ENCODE measurements around the gene HTT.

The HTT gene

DNA sequence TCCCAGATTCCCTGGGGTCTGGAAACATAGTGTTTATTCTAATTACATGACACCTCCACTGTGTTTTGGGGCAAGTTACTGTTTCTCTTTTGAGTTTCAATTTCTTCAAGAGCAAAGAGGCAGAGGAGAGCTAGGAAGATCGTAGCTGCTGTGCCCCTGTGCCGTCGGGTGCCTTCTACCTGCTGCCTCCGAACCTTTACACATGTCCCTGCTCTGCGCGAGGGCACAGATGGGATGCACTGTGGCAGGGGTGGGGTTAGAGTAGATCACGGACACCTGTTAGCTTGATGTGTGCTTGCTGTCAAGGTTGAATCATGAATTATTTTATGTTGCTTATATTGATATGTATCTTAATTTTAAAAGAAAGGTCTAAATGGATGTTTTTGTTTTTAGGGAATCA, 103.4 kb downstream of the HTT start:
- DNase-seq, result no peak

- DNase-seq, result no peak
These were observed 103.9 kb downstream of the HTT start for GRCh38 chr4:3178351-3178750.

DNA sequence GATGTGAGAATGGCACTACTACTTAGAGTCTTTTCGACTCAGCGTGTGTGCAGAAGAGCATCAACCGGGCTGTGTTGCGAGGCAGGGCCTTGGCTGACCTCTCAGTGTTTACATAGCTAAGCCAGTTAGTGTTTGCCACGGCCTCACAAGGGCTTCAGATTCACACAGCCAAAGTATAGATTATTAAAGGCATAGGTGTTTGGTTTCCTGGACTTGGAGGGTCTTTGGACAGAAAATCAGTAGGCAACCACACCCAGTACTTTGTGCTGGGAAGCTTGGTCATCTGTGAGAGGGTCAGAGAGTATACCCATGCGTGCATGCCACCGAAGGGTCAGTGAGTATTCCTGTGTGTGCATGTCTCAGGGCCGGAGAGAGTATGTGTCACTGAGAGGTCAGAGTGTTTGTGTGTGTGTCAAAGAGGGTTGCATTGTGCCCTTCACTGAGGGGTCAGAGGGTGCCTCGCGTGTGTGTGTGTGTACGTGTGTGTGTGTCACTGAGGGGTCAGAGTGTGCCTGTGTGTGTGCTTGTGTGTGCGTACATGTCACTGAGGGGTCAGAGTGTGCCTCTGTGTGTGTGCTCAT, 104.7 kb downstream of the HTT start:
- DNase-seq, result no peak

GRCh38 chr4:3183008-3183407, 108.5 kb downstream of the HTT start:
- DNase-seq, result no peak

- no peak for DNase-seq
These were observed 110.2 kb downstream of the HTT start for GRCh38 chr4:3184725-3185124.

DNA sequence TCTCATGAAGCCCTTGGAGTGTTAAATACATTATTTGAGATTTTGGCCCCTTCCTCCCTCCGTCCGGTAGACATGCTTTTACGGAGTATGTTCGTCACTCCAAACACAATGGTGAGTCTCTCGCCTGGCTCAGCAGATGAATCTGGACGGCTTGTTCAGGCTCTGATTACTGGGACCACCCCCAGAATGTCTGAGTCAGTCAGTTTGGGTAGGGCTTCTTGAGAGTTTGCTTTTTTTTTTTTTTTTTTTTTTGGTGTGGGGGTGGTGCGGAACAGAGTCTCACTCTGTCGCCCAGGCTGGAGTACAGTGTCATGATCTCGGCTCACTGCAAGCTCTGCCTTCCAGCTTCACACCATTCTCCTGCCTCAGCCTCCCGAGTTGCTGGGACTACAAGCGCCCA, 112.1 kb downstream of the HTT start:
- no peak for DNase-seq

DNA sequence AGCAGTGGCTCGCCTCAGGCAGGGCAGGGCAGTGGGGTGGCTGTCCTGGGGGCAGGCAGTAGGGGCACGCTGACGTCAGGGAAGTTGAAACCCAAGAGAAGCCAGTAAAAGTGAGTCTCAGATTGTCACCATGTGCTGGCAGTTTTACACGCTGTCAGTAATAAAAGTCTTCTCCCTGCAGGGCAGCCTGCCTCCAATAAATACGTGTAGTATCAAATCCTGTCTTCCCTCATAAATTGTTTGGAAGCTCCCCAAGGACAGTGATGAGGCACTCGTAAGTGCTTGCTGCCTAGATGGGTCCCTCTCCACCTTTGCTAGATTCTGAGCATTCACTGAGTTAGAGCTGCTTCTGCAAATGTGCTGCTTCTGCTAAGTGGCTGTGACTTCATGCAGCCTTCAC, 113.6 kb downstream of the HTT start:
- no peak for DNase-seq

GRCh38 chr4:3189459-3189858, 115.0 kb downstream of the HTT start:
- no peak for DNase-seq

DNA sequence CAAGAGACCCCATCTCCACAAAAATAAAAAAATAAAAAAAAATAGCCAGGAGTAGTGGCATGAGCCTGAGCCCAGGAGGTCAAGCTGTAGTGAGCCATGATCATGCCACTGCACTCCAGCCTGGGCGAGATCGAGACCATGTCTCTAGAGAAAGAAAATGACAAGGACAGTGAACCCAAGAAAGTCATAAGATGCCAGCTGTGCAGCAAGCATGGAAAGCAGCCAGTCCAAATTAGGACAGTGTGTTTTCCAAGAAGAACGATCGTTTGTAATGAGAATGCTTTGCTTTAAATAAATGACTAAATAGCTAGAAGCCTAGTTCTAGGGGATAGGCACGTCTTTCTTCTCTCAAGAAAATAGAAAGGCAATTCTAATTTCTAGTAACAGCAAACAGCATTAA, 116.1 kb downstream of the HTT start:
- no peak for DNase-seq

GRCh38 chr4:3192188-3192587, 117.7 kb downstream of the HTT start:
- no peak for DNase-seq

DNA sequence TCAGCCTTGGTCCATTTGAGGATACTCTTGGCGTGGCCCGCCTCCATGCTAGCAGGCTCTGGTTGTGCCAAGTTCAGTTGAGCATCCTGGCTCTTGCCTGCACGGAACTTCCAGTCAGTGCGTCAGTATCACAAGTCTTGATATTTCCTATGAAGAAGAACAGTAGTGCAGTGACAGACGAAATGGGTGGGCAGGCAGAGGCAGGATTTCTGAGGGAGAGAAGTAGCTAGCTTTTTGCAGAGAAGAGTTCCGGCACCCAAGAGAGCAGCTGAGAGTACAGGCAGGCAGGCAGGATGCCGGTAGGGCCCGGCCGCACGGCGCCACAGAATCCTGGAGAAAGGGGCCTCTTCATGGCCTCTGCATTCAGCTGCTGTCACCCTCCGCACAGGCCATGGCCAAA, 118.3 kb downstream of the HTT start:
- DNase-seq, result no peak

- no peak for DNase-seq
These were observed 119.2 kb downstream of the HTT start for GRCh38 chr4:3193531-3194203.

DNA sequence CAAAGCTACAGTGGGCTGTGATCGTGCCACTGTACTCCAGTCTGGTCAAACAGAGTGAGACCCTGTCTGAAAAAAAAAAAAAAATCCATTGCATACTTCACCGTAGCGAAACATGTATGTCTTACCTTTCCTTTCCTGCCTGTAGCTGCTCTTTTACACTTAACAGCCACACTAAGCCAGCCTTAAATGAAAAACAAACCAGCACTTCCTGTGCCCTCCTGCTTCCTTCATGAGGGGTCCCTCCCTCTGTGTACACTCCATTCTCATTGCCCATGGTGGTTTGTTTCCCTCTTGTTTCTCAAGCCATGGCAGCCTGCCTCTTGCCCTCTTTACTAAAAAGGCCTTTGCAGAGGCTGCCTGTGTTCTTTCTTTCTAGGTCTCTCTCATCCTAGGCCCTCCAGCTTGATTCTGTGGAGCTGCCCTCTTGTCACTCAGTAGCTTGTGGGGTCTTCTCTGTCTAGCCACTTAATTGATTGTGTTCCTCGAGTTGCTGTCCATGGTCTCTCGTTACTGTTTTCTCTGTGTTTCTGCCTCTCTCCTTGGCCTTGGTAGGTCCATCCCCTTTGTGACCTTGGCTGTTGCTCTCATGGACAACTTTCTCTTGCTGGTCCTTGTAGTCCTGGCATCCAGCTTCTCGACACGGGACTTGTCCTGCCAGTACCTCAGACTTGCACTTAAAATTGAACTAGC, 122.3 kb downstream of the HTT start:
- no peak for DNase-seq

DNA sequence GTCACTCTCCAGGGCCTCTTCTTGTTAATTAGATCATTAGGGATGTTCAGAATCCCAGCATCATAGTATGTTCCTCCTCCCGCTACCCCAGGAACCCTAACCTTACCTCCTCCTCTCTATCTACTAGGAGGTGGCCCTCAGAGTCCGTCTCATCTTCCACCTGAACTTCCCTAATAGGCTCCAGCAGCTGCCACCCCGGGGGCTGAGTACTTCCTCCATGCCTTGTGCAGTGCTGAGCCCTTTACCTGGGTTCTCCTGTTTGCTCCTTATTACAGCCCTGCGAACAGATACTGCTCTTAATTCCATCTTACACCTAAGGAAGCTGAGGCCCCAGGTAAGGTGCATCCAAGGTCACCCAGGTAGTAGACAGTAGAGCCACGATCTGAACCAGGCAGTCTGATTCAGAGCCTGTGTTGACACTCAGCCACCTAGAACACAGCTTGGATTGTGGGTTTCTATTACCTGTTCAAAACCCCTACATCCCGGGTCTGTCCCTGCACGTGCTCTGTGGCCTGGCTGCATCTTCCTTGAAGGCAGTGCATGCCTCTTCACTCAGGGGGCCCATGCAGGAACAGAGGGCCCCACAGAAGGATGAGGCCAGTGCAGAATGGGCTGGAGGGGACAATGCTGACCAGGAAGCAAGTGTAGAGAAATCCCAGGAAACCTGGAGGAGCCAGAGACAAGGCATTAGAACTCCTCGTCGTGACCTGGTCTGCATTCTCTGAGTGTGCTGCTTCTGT, 123.1 kb downstream of the HTT start:
- no peak for DNase-seq

GRCh38 chr4:3198906-3199305, 124.4 kb downstream of the HTT start:
- no peak for DNase-seq

DNA sequence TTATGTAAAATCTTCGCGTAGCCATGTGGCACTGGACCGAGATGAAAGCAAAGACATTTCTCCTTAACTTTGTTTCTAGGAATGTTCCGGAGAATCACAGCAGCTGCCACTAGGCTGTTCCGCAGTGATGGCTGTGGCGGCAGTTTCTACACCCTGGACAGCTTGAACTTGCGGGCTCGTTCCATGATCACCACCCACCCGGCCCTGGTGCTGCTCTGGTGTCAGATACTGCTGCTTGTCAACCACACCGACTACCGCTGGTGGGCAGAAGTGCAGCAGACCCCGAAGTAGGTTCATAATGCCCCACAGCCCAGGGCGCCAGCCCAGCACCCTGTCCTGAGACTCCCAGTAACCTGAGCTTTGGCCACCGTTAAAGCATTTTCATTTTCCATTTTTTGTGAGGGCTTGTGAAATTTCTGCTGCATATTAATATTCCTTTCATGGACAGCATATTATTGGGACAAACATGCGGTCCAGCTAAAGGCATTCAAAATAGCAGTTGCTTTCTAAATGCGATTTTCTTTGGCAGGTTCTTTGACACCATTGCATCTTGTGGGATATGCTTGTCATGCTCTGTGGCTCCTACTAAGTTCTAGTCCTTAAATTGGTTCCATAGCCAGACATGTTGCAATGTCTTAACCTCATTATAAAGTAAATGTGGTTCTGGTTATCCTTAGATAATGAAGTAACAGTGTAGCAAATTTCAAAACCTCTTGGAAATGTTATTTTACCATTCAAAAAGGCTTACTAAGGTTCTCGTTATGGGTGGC, 125.4 kb downstream of the HTT start:
- no peak for DNase-seq

DNA sequence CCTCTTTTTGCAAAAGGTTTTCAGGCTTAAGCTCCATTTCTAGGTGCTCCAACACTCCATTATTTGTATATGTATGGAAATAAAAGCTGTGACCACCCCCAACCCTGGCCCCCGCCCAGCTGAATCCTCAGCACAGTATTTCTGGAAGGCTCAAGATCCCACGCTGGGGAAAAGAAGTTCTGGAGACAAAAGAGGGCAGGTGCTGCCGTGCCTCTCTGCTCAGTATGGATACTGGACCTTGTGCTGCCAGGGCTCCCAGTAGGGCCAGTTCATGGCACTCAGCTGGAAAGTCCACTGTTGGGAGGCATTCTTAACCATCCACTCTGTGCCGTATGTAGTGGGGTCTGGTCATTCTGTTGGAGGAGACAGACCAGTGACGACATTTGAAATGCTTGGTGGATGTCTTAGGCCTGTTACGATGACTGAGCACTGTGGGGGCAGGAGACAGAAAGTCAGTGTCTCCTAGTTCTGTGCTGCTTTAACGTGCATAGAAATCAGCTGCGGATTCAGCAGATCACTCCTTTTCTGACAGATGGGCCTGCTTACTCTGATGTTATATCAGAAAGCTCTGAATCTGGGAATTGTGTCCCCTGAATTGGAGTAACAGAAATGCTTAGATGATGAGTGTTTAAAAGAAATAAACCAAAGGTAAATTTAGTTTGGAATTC, 126.1 kb downstream of the HTT start:
- no peak for DNase-seq

GRCh38 chr4:3201718-3202702, 127.5 kb downstream of the HTT start:
- DNase-seq, result peak; percentile 66

GRCh38 chr4:3202836-3203820, 128.6 kb downstream of the HTT start:
- no peak for DNase-seq

- no peak for DNase-seq
These were observed 129.5 kb downstream of the HTT start for GRCh38 chr4:3203971-3204431.
